ENCODE measurements around the gene MAP2K7. TPM values are rescaled to one million over a fixed set of nuclear protein-coding genes. Genes with fewer than 3 reads are reported as not detected.

Gene MAP2K7
- total and polyA plus RNA-seq, 2 donors: 8.0 to 45.4 TPM

DNA sequence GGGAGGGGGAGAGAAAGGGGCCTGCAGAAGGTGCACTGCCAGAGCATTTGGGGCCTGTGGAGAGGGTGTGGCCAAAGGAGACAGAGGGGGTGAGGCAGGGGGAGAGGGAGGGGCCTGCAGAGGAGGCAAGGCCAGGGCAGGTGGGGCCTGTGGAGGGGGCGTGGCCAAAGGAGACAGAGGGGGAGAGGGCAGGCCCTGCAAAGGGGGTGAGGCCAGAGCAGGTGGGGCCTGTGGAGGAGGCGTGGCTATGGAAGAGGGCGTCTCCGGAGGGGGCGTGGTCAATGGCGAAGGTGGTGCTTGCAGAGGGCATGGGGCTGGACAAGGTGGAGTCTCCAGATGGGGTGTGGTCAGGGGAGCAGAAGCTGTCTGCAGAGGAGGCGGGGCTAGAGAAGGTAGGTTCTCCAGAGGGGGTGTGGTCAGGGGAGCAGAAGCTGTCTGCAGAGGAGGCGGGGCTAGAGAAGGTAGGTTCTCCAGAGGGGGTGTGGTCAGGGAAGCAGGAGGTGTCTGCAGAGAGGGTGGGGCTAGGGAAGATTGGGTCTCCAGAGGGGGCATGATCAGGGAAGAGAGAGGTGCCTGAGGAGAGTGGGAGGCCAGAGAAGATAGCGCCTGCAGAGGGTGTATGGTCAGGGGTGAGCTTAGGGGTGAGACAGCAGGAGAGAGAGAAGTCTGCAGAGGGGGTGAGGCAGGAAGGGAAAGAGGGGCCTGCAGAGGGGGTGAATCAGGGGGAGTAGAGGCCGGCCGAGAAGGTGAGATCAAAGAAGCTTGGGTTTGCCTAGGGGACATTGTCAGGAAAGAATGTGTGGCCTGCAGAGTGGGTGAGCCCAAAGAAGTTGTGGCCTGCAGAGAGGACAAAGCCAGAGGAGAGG is 32.9 kb upstream of the MAP2K7 start:
- H3K4me1 ChIP-seq (ENCODE audit: control insufficient read depth in 2 of 2, insufficient read depth in 2 of 2, low read length in 2 of 2): peaks cover 7 to 45% of the 10 kb centered on the region in 2 donors

GRCh38 chr19:7871437-7872305 is 32.0 kb upstream of the MAP2K7 start:
- Histone ChIP-seq H3K27ac (ENCODE audit: low read depth in 1 of 2, low read length in 1 of 2) (no peak overlapping the region), H3K9me3 (ENCODE audit: control insufficient read depth in 2 of 2, insufficient read depth in 1 of 2, low read length in 1 of 2) (peaks cover 4 to 27% of the 10 kb centered on the region in 2 donors), H3K4me3 (ENCODE audit: low read length in 2 of 2) (no peak overlapping the region), H3K4me1 (ENCODE audit: control insufficient read depth in 2 of 2, insufficient read depth in 2 of 2, low read length in 2 of 2) (peaks cover 7 to 45% of the 10 kb centered on the region in 2 donors), H3K27me3 (ENCODE audit: control insufficient read depth in 2 of 2, insufficient read depth in 1 of 2, low read length in 1 of 2) (peaks cover 45 to 88% of the 10 kb centered on the region in 2 donors), H3K36me3 (ENCODE audit: control insufficient read depth in 2 of 2, insufficient read depth in 2 of 2, low read length in 1 of 2) (no peaks in the 10 kb centered on the region)
- peak in 3 of 9 donors; percentile 55 to 67 (median 59) for DNase-seq (ENCODE audit: low read depth in 6 of 9, low spot score in 9 of 9)
- WGBS: 12% methylated on average over 33 of the region's 33 CpGs

More for the DNA sequence above, 32.9 kb upstream of the MAP2K7 start:
- H3K36me3 ChIP-seq (ENCODE audit: control insufficient read depth in 2 of 2, insufficient read depth in 2 of 2, low read length in 1 of 2): no peaks in the 10 kb centered on the region
- peak in 2 of 9 donors; percentile 48 to 57 for DNase-seq (ENCODE audit: low read depth in 6 of 9, low spot score in 9 of 9)
- no peak overlapping the region for H3K4me3 ChIP-seq (ENCODE audit: low read length in 2 of 2)
- no peak overlapping the region for H3K27ac ChIP-seq (ENCODE audit: low read depth in 1 of 2, low read length in 1 of 2)
- H3K9me3 ChIP-seq (ENCODE audit: control insufficient read depth in 2 of 2, insufficient read depth in 1 of 2, low read length in 1 of 2): peaks cover 4 to 27% of the 10 kb centered on the region in 2 donors
- WGBS: 58% methylated on average over 11 of the region's 11 CpGs
- H3K27me3 ChIP-seq (ENCODE audit: control insufficient read depth in 2 of 2, insufficient read depth in 1 of 2, low read length in 1 of 2): peaks cover 45 to 88% of the 10 kb centered on the region in 2 donors

- no peak overlapping the region for H3K27ac ChIP-seq (ENCODE audit: low read depth in 1 of 2, low read length in 1 of 2)
- DNase-seq (ENCODE audit: low read depth in 6 of 9, low spot score in 9 of 9): no peak
- H3K27me3 ChIP-seq (ENCODE audit: control insufficient read depth in 2 of 2, insufficient read depth in 1 of 2, low read length in 1 of 2): peaks cover 37 to 84% of the 10 kb centered on the region in 2 donors
- no peak overlapping the region for H3K4me3 ChIP-seq (ENCODE audit: low read length in 2 of 2)
- H3K4me1 ChIP-seq (ENCODE audit: control insufficient read depth in 2 of 2, insufficient read depth in 2 of 2, low read length in 2 of 2): peaks cover 7 to 45% of the 10 kb centered on the region in 2 donors
- peaks cover 4 to 27% of the 10 kb centered on the region in 2 donors for H3K9me3 ChIP-seq (ENCODE audit: control insufficient read depth in 2 of 2, insufficient read depth in 1 of 2, low read length in 1 of 2)
- H3K36me3 ChIP-seq (ENCODE audit: control insufficient read depth in 2 of 2, insufficient read depth in 2 of 2, low read length in 1 of 2): no peaks in the 10 kb centered on the region
- 56% methylated on average over 47 of the region's 47 CpGs for WGBS
Measured at GRCh38 chr19:7872306-7873204, 31.1 kb upstream of the MAP2K7 start.

GRCh38 chr19:7873304-7874075 is 30.2 kb upstream of the MAP2K7 start:
- peaks cover 7 to 36% of the 10 kb centered on the region in 2 donors for H3K4me1 ChIP-seq (ENCODE audit: control insufficient read depth in 2 of 2, insufficient read depth in 2 of 2, low read length in 2 of 2)
- peaks cover 32 to 76% of the 10 kb centered on the region in 2 donors for H3K27me3 ChIP-seq (ENCODE audit: control insufficient read depth in 2 of 2, insufficient read depth in 1 of 2, low read length in 1 of 2)
- H3K4me3 ChIP-seq (ENCODE audit: low read length in 2 of 2): no peak overlapping the region
- no peaks in the 10 kb centered on the region for H3K36me3 ChIP-seq (ENCODE audit: control insufficient read depth in 2 of 2, insufficient read depth in 2 of 2, low read length in 1 of 2)
- DNase-seq (ENCODE audit: low read depth in 6 of 9, low spot score in 9 of 9): no peak
- no peak overlapping the region for H3K27ac ChIP-seq (ENCODE audit: low read depth in 1 of 2, low read length in 1 of 2)
- 22% methylated on average over 53 of the region's 53 CpGs for WGBS
- peaks cover 4 to 25% of the 10 kb centered on the region in 2 donors for H3K9me3 ChIP-seq (ENCODE audit: control insufficient read depth in 2 of 2, insufficient read depth in 1 of 2, low read length in 1 of 2)

- peaks cover 4 to 25% of the 10 kb centered on the region in 2 donors for H3K9me3 ChIP-seq (ENCODE audit: control insufficient read depth in 2 of 2, insufficient read depth in 1 of 2, low read length in 1 of 2)
- H3K4me3 ChIP-seq (ENCODE audit: low read length in 2 of 2): peak within 1 kb of the TSS; percentile 10 to 39
- H3K36me3 ChIP-seq (ENCODE audit: control insufficient read depth in 2 of 2, insufficient read depth in 2 of 2, low read length in 1 of 2): no peaks in the 10 kb centered on the region
- peak in 1 of 9 donors; percentile 45 for DNase-seq (ENCODE audit: low read depth in 6 of 9, low spot score in 9 of 9)
- H3K4me1 ChIP-seq (ENCODE audit: control insufficient read depth in 2 of 2, insufficient read depth in 2 of 2, low read length in 2 of 2): peaks cover 7 to 29% of the 10 kb centered on the region in 2 donors
- peaks cover 32 to 73% of the 10 kb centered on the region in 2 donors for H3K27me3 ChIP-seq (ENCODE audit: control insufficient read depth in 2 of 2, insufficient read depth in 1 of 2, low read length in 1 of 2)
- WGBS: 2% methylated on average over 88 of the region's 88 CpGs
- no peak within 1 kb of the TSS for H3K27ac ChIP-seq (ENCODE audit: low read depth in 1 of 2, low read length in 1 of 2)
Measured at GRCh38 chr19:7874076-7874896, 29.4 kb upstream of the MAP2K7 start, which contains the start of gene PRR36. Gene PRR36 (minus strand): TSS chr19:7874390. CDS start chr19:7873689, 701 bp downstream.

- Histone ChIP-seq H3K4me3 (ENCODE audit: low read length in 2 of 2) (peak overlapping the region in 1 of 2 donors; percentile 39), H3K4me1 (ENCODE audit: control insufficient read depth in 2 of 2, insufficient read depth in 2 of 2, low read length in 2 of 2) (peaks cover 5 to 25% of the 10 kb centered on the region in 2 donors), H3K9me3 (ENCODE audit: control insufficient read depth in 2 of 2, insufficient read depth in 1 of 2, low read length in 1 of 2) (peaks cover 4 to 25% of the 10 kb centered on the region in 2 donors), H3K36me3 (ENCODE audit: control insufficient read depth in 2 of 2, insufficient read depth in 2 of 2, low read length in 1 of 2) (no peaks in the 10 kb centered on the region), H3K27ac (ENCODE audit: low read depth in 1 of 2, low read length in 1 of 2) (no peak overlapping the region), H3K27me3 (ENCODE audit: control insufficient read depth in 2 of 2, insufficient read depth in 1 of 2, low read length in 1 of 2) (peaks cover 32 to 74% of the 10 kb centered on the region in 2 donors)
- peak in 1 of 9 donors; percentile 29 for DNase-seq (ENCODE audit: low read depth in 6 of 9, low spot score in 9 of 9)
- whole genome bisulfite sequencing: 27% methylated on average over 12 of the region's 12 CpGs
Measured at GRCh38 chr19:7874897-7875273, 28.8 kb upstream of the MAP2K7 start.

- H3K36me3 ChIP-seq (ENCODE audit: control insufficient read depth in 2 of 2, insufficient read depth in 2 of 2, low read length in 1 of 2): no peaks in the 10 kb centered on the region
- H3K4me1 ChIP-seq (ENCODE audit: control insufficient read depth in 2 of 2, insufficient read depth in 2 of 2, low read length in 2 of 2): peaks cover 5 to 7% of the 10 kb centered on the region in 2 donors
- H3K27me3 ChIP-seq (ENCODE audit: control insufficient read depth in 2 of 2, insufficient read depth in 1 of 2, low read length in 1 of 2): peaks cover 25 to 53% of the 10 kb centered on the region in 2 donors
- H3K4me3 ChIP-seq (ENCODE audit: low read length in 2 of 2): no peak overlapping the region
- H3K9me3 ChIP-seq (ENCODE audit: control insufficient read depth in 2 of 2, insufficient read depth in 1 of 2, low read length in 1 of 2): peaks cover 2 to 10% of the 10 kb centered on the region in 2 donors
- H3K27ac ChIP-seq (ENCODE audit: low read depth in 1 of 2, low read length in 1 of 2): no peak overlapping the region
- 95% methylated on average over 6 of the region's 6 CpGs for WGBS
- DNase-seq (ENCODE audit: low read depth in 6 of 9, low spot score in 9 of 9): no peak
Measured at GRCh38 chr19:7877249-7877836, 26.3 kb upstream of the MAP2K7 start.
